ES-I3 (cell line): ENCODE measurements around the gene TRHDE.

ENCODE experiments used
- H3K36me3 ChIP-seq: 2 replicates; pipeline ENCODE4 v1.6.1; 2013; ENCODE audit warnings: mild to moderate bottlenecking, low read length, control low read depth, moderate library complexity; ENCODE audit not compliant: insufficient read depth
- H3K4me1 ChIP-seq: 2 replicates; pipeline ENCODE4 v1.6.1; 2013; ENCODE audit warnings: mild to moderate bottlenecking, control low read depth, low read length; ENCODE audit not compliant: insufficient read depth
- H3K9ac ChIP-seq: 2 replicates; pipeline ENCODE4 v1.6.1; 2013; ENCODE audit warnings: low read depth, mild to moderate bottlenecking, low read length, moderate library complexity
- H3K9me3 ChIP-seq: 2 replicates; pipeline ENCODE4 v1.6.1; 2013; ENCODE audit warnings: mild to moderate bottlenecking, low read length, moderate library complexity; ENCODE audit not compliant: control insufficient read depth, insufficient read depth

TRHDE gene

DNA sequence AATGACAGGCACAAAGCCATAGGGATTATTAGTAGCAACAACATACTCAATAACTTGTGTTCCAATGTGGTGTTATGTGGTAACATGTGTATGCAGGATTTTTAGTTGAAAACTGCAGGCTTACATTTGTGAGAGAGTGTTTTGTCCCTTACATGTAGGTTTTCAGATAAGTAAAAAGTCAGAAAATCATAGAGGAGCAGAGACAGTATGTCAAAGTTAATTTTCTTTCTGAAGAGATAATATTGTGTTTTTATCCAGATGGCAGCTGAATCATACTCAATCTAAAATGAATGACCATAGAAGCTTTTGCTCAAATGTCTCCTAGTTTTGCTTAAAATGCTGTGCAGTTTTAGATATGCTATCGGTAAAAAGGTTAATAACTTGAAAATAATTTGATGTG lies 277.0 kb downstream of the TRHDE start:
- Histone ChIP-seq H3K36me3 (no peaks in the 10 kb centered on the region), H3K4me1 (peaks cover 3% of the 10 kb centered on the region; the same call in 1 of the 2 replicates), H3K9me3 (no peaks in the 10 kb centered on the region), H3K9ac (no peak overlapping the region)

DNA sequence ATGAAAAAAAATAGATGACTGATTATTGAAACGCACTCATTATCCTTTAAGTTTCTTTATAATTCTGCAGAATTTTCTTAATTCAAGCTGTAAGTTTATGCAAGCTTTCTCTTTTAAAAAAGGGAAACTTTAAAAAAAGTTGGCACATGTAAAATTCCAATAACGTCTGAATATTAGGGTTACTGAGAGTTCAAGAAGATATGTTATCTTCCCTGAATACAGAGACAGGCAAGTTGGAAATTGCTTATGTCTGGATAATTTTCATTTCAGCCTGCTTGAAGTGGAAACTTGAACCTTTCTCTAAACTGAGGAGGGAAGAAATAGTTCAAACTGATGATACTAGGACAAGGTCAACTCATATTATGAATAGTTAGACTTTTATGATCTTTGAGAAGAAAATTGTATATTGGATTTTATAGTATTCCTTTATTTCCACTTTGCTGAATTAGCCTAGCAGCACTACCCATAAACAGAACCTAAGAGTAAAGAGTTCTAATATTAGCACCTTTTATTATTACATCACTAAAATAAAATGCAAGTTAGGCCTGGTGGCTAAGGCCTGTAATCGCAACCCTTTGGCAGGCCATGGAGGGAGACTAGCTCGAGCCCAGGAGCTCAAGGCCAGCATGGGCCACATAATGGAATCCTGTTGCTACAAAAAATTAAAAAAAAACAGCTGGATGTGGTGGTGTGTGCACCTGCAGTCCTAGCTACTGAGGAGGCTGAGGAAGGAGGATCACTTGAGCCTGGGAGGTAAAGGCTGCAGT lies 288.0 kb downstream of the TRHDE start:
- H3K4me1 ChIP-seq = no peaks in the 10 kb centered on the region
- no peaks in the 10 kb centered on the region for H3K9me3 ChIP-seq
- H3K9ac ChIP-seq = no peak overlapping the region
- no peaks in the 10 kb centered on the region for H3K36me3 ChIP-seq

DNA sequence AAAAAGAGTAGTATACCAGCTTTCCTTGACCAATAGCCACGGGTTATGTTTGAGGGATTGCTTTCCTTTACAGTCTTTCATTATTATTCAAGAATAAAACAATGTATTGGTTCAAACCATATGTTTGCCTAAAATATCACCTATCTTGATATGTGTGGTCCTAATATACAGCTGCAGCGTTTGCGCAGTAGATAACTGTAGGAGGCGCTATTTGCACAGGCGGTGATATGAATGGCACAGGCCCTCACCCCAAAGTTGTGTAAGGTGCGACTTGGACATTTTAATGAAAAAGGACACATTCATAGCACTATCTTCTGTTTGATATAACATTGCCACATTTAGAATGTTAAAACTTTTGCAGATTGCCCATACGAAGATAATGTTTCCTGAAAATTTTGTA lies 298.4 kb downstream of the TRHDE start:
- Histone ChIP-seq H3K4me1 (no peaks in the 10 kb centered on the region), H3K9me3 (no peaks in the 10 kb centered on the region), H3K36me3 (no peaks in the 10 kb centered on the region), H3K9ac (no peak overlapping the region)

DNA sequence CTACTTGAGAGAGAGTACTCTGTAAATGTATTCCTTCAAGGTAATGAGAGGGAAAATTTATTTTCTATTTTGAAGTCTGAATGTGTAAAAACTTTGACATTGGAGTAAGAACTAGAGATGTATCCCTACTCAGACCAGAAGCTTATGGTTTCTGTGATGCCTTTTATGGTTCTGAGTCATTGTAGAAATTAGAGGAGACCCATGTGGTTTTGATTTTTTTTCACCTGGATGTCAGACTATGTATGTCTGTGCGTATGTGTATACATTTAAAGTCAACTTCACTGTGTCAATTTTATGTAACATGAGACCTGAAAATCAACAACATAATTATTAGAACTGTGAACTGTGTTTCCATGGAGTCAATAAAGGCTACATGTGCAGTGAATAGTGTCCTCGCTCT lies 302.0 kb downstream of the TRHDE start:
- no peak overlapping the region for H3K9ac ChIP-seq
- H3K4me1 ChIP-seq = no peaks in the 10 kb centered on the region
- no peaks in the 10 kb centered on the region for H3K9me3 ChIP-seq
- H3K36me3 ChIP-seq = no peaks in the 10 kb centered on the region

DNA sequence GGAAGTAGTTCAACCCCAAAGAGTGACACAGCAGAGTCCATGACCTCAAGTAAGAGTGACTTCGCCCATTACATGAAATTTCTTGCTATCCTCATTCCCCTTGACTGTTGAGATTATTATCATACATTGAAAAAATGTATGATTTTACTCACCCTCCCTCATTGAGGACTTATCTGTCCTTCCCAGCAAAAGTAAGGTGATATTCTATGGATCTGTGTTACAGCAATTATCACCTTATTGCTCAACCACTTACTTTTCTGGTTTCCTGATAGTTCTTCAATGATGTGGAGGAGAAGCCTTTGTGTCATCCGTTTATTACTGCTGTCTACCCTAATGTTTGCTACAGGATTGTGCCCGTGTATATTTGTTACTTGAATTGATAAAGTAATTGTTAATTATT lies 306.2 kb downstream of the TRHDE start:
- Histone ChIP-seq H3K9me3 (no peaks in the 10 kb centered on the region), H3K4me1 (no peaks in the 10 kb centered on the region), H3K9ac (no peak overlapping the region), H3K36me3 (no peaks in the 10 kb centered on the region)

DNA sequence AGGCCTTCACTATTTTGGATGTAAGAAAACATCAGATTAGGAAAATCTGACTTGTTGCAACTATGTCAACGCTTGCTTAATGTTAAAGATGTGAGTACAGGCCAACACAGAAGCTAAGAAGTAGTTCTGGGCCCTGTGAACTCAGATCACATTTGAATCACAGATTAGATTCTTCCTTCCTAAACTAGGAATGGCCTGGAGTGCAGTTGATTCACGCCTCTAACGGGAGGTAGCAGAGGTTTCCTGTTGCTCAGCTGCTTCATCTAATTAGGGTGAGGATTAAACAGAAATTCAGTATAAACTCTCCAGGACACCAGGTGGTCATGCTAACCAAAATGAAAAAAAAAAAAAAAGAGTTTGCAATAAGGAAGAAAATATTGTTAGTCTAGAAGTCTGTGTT lies 314.3 kb downstream of the TRHDE start:
- Histone ChIP-seq H3K9me3 (no peaks in the 10 kb centered on the region), H3K9ac (no peak overlapping the region), H3K4me1 (no peaks in the 10 kb centered on the region), H3K36me3 (no peaks in the 10 kb centered on the region)

DNA sequence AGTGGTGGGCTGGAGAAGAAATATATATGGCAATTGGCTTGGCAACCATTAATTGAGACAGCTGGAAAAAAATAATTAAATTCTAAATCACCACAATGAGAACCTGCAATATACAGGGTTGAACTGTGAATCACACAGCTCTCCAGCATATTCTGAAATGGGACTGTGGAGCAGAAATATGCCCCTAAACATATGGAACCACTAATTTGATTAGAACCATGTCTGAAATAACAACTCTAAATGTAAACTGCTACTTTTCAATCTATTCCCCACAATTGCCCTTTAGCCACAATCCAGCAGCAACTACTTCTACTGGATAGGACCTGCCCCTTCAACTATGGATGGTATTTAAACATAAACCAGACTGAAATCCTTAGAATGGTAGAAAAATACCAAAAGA lies 330.4 kb downstream of the TRHDE start:
- H3K4me1 ChIP-seq = no peaks in the 10 kb centered on the region
- no peak overlapping the region for H3K9ac ChIP-seq
- no peaks in the 10 kb centered on the region; the same call in 1 of the 2 replicates for H3K36me3 ChIP-seq
- H3K9me3 ChIP-seq = peaks cover 5% of the 10 kb centered on the region; the same call in 1 of the 2 replicates

DNA sequence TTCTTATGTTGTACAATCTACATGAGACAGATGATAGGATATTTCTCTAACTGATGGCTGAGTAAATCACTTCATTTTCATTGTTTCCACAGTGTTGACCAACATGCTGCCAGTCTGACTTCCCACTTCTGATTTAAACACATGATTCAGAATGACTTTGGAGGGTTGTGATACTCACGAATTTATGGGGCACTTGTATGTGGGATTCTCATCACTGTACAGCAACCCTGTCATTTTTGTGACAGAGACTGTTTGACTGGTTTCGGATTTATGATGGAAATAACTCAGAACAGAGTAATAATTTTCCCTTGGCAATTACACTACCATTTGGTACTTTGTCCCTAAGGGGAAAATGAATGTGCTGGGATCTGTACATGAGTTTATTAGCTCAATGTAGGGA lies 333.8 kb downstream of the TRHDE start:
- Histone ChIP-seq H3K9me3 (no peaks in the 10 kb centered on the region), H3K4me1 (peaks cover 9% of the 10 kb centered on the region; the same call in 1 of the 2 replicates), H3K36me3 (no peaks in the 10 kb centered on the region; the same call in 1 of the 2 replicates), H3K9ac (no peak overlapping the region)

DNA sequence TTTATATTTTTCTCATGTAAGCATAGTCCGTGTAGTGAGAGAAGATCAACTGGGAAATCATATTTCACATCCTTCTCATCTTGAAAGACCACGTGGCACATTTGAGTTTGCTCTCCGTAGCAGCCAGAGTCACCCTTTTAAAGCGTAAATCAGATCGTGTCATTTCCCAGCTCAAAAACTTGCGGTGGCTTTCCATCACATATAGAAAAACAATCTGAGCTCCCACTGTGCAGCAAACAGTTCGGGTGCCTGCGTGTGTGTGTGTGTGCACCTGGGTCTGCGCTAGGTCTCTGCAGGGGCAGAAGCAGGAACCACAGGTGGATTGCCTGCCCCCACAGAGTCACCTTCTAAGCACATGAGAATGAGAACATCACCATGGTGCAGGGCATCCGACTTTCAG lies 338.2 kb downstream of the TRHDE start:
- no peaks in the 10 kb centered on the region; the same call in 1 of the 2 replicates for H3K36me3 ChIP-seq
- no peaks in the 10 kb centered on the region for H3K9me3 ChIP-seq
- no peak overlapping the region for H3K9ac ChIP-seq
- H3K4me1 ChIP-seq = peaks cover 31% of the 10 kb centered on the region; the same call in 1 of the 2 replicates

DNA sequence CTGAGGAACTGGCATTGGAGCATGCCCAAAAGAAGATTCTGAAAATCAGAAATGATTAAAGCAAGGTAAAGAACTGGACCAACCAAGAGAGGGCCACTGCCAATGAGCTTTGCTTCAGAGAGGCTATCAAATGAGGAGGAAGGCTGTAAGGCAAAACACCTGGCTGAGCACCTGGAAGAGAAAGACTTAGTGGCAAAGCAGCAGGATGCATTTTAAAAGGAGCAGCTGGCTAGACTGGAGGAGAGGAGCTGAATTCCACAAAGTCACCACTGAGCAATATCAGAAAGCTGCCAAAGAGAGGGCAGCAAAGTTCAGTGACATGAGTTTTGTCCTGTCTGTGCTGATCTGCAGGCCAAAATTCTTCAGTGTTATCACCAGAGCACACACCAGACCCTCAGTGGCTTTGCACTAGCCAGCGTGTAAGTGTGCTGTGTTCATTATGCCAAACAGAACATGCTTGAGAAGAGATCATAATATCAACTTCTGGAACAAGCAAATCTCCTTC lies 338.7 kb downstream of the TRHDE start:
- Histone ChIP-seq H3K9me3 (no peaks in the 10 kb centered on the region), H3K9ac (no peak overlapping the region), H3K4me1 (peaks cover 31% of the 10 kb centered on the region; the same call in 1 of the 2 replicates), H3K36me3 (no peaks in the 10 kb centered on the region; the same call in 1 of the 2 replicates)

DNA sequence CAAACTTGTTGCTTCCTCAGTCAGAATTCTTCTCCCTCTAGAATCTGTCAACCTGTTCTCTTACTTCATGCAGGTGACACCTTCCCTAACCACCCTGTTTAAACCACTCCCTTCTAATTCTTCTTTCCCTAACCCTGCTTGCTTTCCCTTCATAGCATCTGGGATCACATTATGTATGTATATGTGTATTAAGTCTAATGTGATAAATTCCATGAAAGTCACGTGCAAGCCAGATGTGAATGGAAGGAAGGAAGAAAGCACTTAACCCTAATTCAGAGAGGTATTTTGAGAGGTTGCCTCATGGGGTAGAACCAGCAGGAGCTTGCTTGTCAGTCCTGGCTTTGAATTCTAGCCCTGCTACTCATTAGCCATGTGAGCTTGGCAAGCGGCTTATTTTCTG lies 340.0 kb downstream of the TRHDE start:
- Histone ChIP-seq H3K36me3 (no peaks in the 10 kb centered on the region), H3K9me3 (no peaks in the 10 kb centered on the region), H3K4me1 (peaks cover 31% of the 10 kb centered on the region; the same call in 1 of the 2 replicates), H3K9ac (no peak overlapping the region)

DNA sequence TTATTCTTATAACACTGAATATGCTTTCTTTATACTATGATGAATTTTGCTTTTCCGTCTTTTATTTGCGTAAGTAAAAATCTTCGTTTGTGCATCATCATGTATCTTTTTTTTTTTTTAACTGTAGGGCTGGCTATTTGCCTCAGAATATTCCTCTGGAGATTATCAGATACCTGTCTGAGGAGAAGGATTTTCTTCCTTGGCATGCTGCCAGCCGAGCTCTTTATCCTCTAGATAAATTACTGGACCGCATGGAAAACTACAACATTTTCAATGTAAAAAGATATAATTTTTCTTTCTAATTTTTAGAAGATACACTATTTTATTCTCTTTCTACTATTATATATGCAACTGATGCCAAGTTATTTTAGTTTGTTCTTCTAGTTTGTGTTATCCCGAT lies 346.6 kb downstream of the TRHDE start:
- Histone ChIP-seq H3K9ac (no peak overlapping the region), H3K4me1 (peaks cover 2% of the 10 kb centered on the region; the same call in 1 of the 2 replicates), H3K9me3 (no peaks in the 10 kb centered on the region), H3K36me3 (no peaks in the 10 kb centered on the region)

DNA sequence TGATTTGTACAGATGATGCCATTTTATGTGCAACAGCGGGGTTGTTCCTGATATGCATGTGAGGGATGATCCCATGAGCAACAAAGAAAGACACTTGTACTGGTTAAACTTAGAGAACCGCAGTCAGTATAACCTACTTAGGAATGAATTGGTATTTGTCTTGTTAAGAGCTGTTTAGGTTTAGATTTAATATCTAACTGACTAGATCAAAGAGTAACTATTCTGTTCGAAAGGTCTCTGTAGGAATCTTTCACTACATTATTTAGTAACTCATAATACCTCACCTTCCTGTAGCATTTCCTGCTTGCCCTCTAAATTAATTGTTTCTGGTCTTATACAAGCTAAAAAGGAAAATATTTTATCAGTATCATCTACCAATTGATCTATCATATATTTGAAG lies 350.4 kb downstream of the TRHDE start:
- Histone ChIP-seq H3K4me1 (no peaks in the 10 kb centered on the region; the same call in 1 of the 2 replicates), H3K9me3 (no peaks in the 10 kb centered on the region), H3K36me3 (no peaks in the 10 kb centered on the region), H3K9ac (no peak overlapping the region)

DNA sequence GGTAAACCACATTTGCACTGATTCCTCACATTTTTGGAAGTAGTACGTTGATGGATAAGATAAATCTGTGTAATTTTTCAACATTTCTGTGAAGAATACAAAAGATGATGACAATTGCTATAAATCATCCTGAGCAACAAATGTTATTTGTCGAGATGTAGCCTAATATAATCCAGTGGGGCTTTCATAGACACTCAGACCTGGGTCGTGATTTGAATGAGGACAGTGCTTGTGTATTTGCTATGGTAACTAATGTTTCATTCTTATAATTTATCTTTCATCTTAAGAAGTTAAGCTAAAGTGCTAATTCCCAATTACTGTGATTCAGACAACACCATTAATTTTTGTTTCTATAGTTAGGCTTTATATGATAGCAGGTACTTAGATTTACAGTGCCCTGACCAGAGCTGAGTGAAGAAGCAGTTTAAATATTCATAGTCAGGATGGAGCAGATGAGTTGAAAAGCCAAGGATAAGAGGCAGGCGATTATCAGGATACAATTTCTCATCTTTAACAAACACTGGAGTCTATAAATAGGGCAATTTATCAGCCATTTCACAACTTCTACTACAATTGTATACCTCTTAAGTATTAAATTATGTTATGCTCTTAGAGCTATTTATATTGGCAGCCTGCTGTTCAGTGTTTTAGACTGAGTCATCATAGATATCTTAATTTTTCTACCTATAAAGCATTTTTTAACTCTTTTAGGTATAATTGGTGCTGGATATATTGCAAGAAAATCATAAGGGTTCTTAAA lies 359.9 kb downstream of the TRHDE start:
- Histone ChIP-seq H3K4me1 (peaks cover 3% of the 10 kb centered on the region; the same call in 1 of the 2 replicates), H3K9ac (no peak overlapping the region), H3K36me3 (no peaks in the 10 kb centered on the region), H3K9me3 (no peaks in the 10 kb centered on the region)
